Calu3 (cell line): Measurements from ENCODE around the gene SHBG. TPM values are rescaled to one million over a fixed set of nuclear protein-coding genes. Genes with fewer than 3 reads are reported as not detected.
"Not testable (repeated sequence)": the region's sequence is repeated elsewhere in the genome, so short reads cannot be mapped to it uniquely, and the experiment has no call there.

Source experiments
- BruUV-seq: library from RNA; stranded (reverse); fragments of 400-500 nt; replicated peaks from 2 replicates; lab custom pipeline; 2021; lab: Mats Ljungman, UMichigan
- CTCF ChIA-PET: fragments of 300-600 bp; sonication (Branson Sonifier 250); formaldehyde crosslinking; loops from one replicate; lab custom pipeline; 2022; ENCODE audit warnings: antibody characterized with exemption; lab: Charles Lee
- DNase-seq: peaks from one replicate; pipeline ENCODE4 v3.0.0; 2022
- H3K27ac Mint-ChIP-seq: one replicate; pipeline ENCODE4 v1.8.0; 2022; ENCODE audit warnings: mixed read lengths; ENCODE audit not compliant: unreplicated experiment
- H3K27me3 Mint-ChIP-seq: one replicate; pipeline ENCODE4 v1.8.0; 2022; ENCODE audit warnings: mixed read lengths; ENCODE audit not compliant: unreplicated experiment
- H3K36me3 Mint-ChIP-seq: one replicate; pipeline ENCODE4 v1.8.0; 2022; ENCODE audit warnings: mild to moderate bottlenecking, moderate library complexity, mixed read lengths; ENCODE audit not compliant: insufficient read depth, unreplicated experiment
- H3K4me1 Mint-ChIP-seq: one replicate; pipeline ENCODE4 v1.8.0; 2022; ENCODE audit warnings: mild to moderate bottlenecking, low read depth, mixed read lengths; ENCODE audit not compliant: unreplicated experiment
- H3K4me3 Mint-ChIP-seq: one replicate; pipeline ENCODE4 v1.8.0; 2022; ENCODE audit warnings: mild to moderate bottlenecking, low read depth, moderate library complexity, mixed read lengths; ENCODE audit not compliant: unreplicated experiment
- H3K9me3 Mint-ChIP-seq: one replicate; pipeline ENCODE4 v1.8.0; 2022; ENCODE audit warnings: low read depth, mixed read lengths; ENCODE audit not compliant: unreplicated experiment
- CTCF ChIP-seq: fragments of 200-600 bp; IDR thresholded peaks from one replicate; pipeline ENCODE4 v1.8.0; 2022; ENCODE audit warnings: antibody characterized with exemption; ENCODE audit not compliant: unreplicated experiment
- intact Hi-C: fragments of 100-400 bp; cut with micrococcal nuclease; formaldehyde crosslinking; loops from one replicate; pipeline ENCODE4 v1.10.0; 2022; ENCODE audit not compliant: unreplicated experiment
- total RNA-seq: library from RNA; stranded (reverse); gene quantifications from 2 replicates; pipeline ENCODE4 v1.2.3, GENCODE V29; 2022

Gene SHBG
- total RNA-seq, 1 experiment from 2014 or later: not detected

GRCh38 chr17:7591596-7591995 is 38.3 kb upstream of the SHBG start:
- Mint-ChIP-seq H3K9me3 (no peaks in the 10 kb centered on the region), H3K4me3 (no peak overlapping the region), H3K4me1 (no peaks in the 10 kb centered on the region), H3K27ac (no peak overlapping the region), H3K27me3 (no peaks in the 10 kb centered on the region), H3K36me3 (peaks cover 56% of the 10 kb centered on the region)
- CTCF ChIA-PET: no interaction called here
- BruUV-seq: no TSS peak
- intact Hi-C loops: no loop called here
- no peak for TF ChIP-seq CTCF
- DNase-seq: no peak

DNA sequence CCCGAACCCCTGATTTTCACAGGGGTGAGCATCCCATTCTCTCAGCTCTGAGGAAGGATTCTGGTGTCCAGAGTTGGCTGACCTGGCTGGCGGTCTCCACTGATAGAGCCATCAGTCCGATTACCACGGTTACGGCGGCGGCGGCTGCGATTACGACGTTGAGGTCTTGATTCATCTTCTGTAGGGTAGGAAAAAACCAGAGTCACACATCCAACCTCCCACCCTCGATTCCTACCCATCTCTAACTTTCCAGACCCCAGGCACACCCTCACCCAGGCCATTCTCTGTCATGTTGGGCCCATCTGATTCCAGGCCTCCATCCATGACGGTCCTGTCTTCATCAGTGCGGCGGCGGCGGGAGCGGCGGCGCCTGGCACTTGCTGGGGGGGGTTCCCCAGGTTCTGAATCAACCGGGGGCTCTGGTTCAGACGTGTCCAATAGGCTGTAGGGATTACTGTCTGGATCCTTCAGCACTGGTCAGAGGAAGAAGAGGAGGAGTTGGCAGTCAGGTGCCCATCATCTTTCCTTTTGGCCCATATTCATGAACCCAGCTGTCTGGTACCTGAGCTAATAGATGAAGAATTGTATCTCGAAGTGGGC is 37.4 kb upstream of the SHBG start:
- TSS peak; percentile 24 for BruUV-seq
- TF ChIP-seq CTCF: no peak
- H3K9me3 Mint-ChIP-seq: no peaks in the 10 kb centered on the region
- CTCF ChIA-PET: no interaction called here
- DNase-seq: no peak
- no peaks in the 10 kb centered on the region for H3K4me1 Mint-ChIP-seq
- peaks cover 51% of the 10 kb centered on the region for H3K36me3 Mint-ChIP-seq
- no peak overlapping the region for H3K27ac Mint-ChIP-seq
- intact Hi-C loops: no loop called here
- no peaks in the 10 kb centered on the region for H3K27me3 Mint-ChIP-seq
- no peak overlapping the region for H3K4me3 Mint-ChIP-seq

- CTCF ChIA-PET: no interaction called here
- H3K4me1 Mint-ChIP-seq: no peaks in the 10 kb centered on the region
- H3K27me3 Mint-ChIP-seq: no peaks in the 10 kb centered on the region
- no peak overlapping the region for H3K4me3 Mint-ChIP-seq
- intact Hi-C loops: no loop called here
- no peak overlapping the region for H3K27ac Mint-ChIP-seq
- no peak for DNase-seq
- BruUV-seq: no TSS peak
- no peak for TF ChIP-seq CTCF
- no peaks in the 10 kb centered on the region for H3K9me3 Mint-ChIP-seq
- peaks cover 45% of the 10 kb centered on the region for H3K36me3 Mint-ChIP-seq
These were observed 36.6 kb upstream of the SHBG start for GRCh38 chr17:7593296-7593695.

DNA sequence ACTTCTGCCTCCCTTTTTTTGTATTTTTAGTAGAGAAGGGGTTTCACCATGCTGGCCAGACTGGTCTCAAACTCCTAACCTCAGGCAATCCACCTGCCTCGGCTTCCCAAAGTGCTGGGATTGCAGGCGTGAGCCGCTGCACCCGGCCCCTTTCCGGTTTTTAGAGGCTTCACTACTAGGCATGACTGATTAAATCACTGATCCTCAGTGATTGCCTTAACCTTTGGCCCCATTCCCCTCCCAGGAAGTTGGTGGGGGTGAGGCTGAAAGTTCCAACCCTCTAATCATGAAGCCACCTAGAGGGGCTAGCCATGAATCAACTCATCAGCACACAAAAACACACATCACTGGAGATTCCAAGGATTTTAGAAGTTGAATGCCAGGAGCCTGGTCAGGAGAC is 32.4 kb upstream of the SHBG start:
- CTCF ChIA-PET, BruUV-seq, intact Hi-C loops, H3K9me3 Mint-ChIP-seq, H3K27ac Mint-ChIP-seq, H3K4me3 Mint-ChIP-seq, H3K4me1 Mint-ChIP-seq, DNase-seq, H3K27me3 Mint-ChIP-seq: not testable (repeated sequence)
- peaks cover 66% of the 10 kb centered on the region for H3K36me3 Mint-ChIP-seq

DNA sequence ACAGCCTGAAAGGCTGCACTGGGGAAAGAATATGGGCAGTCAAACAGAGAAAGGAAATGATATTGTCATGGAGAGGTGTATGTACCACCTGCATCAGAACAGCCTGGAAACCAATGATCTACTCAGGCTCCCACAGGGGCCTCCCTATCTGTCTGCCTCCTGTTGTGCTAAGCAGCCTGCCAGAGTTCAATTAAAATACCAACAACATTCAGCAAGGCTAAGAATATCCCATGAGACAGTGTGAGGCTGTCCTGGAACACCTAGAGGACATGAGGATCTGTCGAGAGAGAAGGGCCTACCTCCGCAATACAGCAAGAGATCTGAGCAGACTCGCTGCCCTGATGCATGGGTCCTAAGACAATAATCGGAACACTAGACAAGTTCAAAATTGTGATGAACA is 23.7 kb upstream of the SHBG start:
- BruUV-seq: no TSS peak

More for the DNA sequence above, 23.7 kb upstream of the SHBG start:
- Mint-ChIP-seq H3K9me3 (no peaks in the 10 kb centered on the region), H3K36me3 (peaks cover 46% of the 10 kb centered on the region), H3K27ac (no peak overlapping the region), H3K27me3 (no peaks in the 10 kb centered on the region), H3K4me3 (no peak overlapping the region), H3K4me1 (no peaks in the 10 kb centered on the region)
- intact Hi-C loops: no loop called here
- DNase-seq: no peak
- CTCF ChIA-PET: no interaction called here
- no peak for TF ChIP-seq CTCF
